GM19099 (cell line): ENCODE measurements around the gene ZNF503.

Source experiments
- POLR2A ChIP-seq: IDR thresholded peaks from 3 replicates; pipeline ENCODE4 v1.6.1; 2011; ENCODE audit warnings: low read depth; ENCODE audit not compliant: insufficient read length; ENCODE audit errors: extremely low read depth

ZNF503 gene

DNA sequence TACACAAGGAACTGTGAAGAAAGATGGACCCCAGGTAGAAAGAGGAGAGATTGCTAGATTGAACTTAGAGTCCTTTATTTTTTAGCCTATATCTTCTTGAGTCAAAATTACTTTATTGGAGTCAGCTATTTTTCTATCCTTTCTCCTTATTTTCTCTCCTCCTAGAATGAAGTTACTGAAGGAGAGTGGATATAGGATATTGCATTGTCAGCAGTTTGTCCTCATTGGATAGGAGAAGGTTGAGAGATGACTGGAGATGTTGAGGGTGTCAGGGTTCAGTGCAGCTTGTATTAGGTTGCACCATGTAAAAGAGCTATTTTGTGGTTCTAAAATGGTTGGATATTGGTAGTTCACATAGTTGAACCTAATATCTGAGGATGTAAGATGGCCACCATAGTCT lies 35.3 kb upstream of the ZNF503 start:
- TF ChIP-seq POLR2A = no peak

DNA sequence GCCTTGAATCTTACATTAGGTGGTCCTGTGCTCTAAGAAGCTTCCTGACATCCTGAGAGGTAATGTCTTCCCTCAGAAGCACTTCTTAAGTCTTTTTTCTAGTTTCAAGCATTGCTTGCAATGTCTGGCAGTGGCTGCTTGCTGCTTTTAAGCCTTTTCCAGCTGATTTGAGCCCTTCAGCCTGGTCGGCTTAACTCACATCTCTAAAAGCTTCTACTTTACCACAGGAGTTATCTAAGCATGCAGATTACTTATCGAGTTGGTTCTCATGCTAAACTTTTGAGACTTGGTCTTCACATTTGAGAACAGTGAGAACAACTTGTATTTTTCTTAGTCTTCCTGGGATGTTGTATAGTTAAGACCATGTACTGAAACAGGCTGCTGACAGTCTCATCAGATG lies 33.7 kb upstream of the ZNF503 start:
- no peak for TF ChIP-seq POLR2A

DNA sequence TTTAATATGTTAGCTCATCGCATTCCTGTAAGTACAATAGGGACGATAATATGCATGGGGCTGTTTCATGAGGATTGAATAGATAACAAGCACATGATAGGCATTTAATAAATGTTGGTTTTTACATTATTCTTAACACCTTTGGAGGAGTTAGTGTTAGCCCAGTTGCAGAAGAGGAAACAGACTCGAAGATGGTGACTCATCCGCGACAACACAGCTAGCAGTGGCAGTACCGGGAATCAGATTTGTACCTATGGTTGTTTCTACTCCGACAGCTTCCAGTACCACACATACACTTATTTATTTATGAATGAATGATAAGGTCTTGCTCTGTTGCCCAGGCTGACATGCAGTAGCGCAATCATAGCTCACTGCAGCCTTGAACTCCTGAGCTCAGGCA lies 32.7 kb upstream of the ZNF503 start:
- TF ChIP-seq POLR2A = no peak

DNA sequence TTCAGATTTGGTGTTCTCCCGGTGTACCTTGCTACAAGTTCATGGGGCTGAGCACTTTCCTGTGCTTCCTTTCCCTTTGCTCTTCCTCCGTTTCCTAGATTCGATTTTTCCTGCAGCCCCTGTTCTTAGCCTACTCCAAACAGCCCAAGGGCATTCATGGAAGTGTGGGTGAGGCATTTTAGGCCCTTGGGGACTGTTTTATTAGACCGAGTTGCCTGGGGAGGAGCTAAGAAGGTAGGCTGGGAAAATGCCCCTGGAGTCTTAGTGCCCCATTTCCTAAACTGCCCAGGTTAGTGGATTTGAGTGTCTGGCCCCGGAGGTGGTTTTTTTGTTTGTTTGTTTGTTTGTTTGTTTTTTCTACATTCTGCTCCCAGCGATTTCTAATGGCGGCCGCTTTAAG lies 31.7 kb upstream of the ZNF503 start:
- TF ChIP-seq POLR2A = no peak

DNA sequence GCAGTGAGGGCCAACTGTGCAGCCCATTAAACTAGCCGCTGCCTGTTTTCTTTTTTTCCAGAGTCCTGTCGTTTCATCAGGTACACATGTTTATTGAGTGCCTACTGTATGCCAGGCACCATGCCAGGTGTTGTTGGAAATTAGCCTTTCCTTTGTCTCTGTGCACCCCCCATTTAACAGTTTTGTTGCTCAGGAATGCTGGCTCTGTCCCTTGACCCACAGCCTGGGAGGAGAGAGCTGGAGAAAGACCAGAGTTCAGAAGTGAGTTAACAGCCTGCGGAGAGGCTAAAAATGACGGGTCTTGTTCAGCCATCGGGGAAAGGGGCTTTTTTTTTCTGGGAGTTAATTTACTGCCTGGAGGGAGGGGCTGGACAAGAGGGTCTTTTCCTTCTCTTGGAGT lies 31.2 kb upstream of the ZNF503 start:
- no peak for TF ChIP-seq POLR2A

DNA sequence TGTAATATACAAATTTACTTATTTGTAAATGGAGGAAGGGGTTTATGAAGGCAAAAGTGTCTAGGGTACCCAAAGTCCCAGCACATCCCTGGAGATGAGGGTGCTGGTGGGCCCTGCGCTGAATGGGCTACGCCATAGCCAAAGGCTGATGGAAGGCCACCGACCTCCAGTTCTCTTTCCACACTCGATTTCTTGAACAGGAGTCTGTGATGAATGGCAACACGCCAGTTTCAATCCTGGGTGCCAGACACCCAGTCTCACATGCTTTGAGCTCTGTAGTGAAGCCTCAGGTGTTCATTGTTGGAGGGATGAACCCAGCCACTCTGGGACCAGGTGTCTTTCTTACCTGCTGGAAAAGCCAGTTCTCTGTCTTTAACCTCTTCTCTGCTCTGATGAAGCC lies 30.6 kb upstream of the ZNF503 start:
- TF ChIP-seq POLR2A = no peak

DNA sequence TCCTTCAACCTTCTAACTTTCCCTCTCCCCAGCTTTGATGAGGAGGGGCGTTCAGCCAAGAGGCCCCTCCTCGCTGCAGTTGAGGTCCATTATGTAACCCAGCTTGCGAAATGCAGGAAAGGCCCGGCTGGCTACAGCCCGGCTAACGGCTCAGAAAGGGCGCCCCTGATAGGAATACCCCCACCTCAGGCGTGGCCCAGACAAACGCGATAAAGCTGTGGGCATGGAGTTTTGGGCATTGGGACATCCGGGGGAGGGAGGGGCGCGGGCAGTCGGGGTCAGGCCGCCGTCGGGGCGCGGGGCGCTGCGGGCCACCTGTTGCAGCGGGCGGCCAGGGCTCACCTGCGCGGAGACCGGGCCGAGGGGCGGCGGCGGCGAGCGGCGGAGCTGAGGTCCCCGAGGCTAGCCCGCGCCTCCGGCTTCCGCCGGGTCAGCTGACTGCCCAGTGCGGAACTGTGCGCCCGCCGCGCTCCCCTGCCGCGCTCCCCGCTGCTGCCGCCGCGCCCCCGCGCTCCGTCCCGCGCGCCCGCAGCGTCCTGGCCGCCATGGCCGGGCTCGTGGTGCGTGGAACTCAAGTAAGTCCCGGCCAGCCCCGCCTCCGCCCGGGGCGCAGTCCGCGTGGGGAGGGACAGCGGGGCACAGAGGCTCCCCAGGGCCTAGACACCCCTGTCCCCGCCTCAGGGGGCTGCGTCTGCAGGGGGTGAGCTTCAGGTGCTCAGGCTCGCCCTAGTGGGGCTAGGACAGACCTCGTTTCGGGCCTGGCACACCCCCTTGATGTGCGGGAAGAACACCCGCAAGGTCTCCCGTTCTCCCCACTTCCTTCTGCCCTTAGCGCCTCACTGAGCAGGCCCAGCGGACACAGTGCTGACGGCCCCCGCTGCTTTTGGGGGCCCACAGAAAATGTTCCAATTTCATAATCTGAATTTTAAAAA lies 29.9 kb upstream of the ZNF503 start, which contains the start of gene LRMDA:
Gene LRMDA, plus strand, starts transcription at position 445 of the 932 bp plus-strand sequence.
- peak; percentile 55 for TF ChIP-seq POLR2A

DNA sequence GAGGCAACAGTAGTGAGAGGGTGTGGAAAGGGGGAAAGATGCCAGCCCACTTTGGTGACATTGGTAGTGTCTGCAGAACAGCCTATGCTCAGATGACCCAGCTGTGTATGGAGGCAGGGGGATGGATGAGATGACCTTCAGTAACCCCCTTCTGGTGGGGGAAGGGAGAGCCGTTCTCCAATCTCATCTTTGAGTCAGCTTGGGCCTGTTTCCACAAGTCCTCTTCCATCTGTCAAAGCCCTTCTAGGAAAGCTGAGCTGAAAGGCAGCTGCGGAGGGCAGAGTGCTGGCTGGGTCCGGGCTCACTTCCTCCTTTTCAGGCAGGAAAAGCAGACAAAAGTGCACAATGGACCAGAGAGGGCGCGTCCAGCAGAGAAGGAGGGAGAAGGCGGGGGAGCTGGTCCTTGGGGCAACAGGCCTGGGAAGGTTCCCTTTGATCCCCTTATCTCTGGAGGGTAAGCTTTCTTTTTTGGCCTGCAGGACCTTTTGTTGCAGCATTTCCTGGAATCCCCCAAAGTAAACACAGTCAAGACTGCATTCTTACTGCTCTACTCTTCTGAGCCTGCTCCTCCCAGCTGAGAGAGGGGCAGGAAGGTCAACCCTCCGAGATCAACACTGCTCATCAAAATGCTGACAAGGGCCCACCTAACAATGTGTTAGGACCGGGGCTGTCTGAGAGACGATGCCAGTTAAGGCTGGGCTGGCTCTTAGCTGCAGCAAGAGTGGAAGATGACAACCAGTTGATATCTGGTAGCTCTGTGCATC lies 28.6 kb upstream of the ZNF503 start:
- no peak for TF ChIP-seq POLR2A

DNA sequence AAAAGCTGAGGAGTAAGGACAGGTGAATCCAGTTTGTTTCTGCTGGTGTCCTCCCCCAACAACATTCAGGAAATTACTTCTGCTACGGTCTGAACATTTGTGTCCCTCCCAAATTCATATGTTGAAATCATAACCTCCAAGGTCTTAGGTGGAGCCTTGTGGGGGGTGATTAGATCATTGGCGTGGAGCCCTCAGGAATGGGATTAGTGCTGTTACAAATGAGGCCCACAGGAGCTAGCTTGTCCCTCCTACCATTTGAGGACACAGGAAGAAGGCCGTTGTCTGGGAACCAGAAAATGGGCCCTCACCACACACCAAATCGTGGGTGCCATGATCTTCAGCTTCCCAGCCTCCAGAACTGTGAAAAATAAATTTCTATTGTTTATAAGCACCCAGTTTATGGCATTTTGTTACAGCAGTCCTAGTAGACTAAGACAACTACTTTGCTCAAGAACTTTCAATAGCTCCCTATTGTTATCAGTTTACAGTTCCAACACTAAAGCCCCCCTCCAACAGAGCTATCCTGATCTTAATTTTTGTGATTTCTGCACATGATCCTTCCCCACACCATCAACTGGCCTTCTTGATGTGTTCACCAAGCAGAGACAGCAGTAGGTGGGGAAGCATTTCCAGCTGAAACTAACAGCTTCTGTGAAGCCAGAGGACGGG lies 27.7 kb upstream of the ZNF503 start:
- no peak for TF ChIP-seq POLR2A

DNA sequence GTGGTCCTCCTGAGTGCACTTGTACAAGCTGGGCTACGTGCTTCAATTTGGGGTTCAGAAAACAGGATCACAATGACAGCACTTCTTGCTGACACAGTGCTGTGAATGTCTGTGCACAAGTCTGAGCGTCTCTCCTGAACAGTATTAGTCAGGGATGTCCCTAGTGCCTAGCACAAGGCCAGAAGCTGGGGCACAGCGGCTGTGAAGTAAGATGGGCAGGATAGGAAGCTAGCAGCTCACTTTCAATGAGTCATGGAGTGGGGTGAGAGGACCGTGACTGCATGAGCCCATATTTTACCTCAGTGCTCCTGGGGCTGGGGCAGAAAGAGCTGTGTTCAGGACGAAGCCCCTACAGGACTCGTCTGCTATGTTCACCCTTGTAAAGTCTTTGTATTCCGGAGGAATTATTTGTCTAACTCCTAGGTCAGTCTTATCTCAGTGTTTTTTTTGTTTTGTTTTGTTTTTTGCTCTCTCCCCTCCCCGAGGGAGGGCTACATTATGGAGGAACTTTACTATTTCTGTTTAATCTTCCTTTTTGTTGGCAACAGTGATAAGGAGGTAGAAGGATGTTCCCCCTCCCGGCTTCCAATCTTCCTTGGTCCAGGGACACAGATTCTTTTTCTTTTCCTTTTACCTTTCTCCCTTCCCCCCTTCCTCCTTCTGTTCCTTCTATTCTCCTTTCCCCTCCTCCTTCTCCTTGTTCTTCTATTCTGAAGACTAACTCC lies 27.0 kb upstream of the ZNF503 start:
- TF ChIP-seq POLR2A = no peak

DNA sequence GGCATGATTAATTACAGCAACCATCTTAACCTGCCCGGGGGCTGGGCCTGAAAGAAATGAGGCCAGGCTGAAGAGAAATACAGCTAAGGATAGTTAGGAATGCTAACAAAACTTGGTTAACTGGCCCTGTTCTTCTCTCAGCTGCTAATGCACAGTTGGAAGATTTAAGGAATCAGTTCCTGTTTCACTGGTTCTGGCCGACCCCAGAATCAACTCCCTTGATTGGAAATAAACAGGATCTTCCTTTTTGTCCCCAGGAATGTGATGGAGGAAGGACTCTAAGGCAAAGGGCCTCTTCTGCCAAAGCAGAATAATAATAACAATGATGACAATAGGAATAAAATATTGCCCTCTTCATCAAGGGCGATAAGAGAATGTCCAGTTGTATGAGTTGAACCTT lies 26.4 kb upstream of the ZNF503 start:
- no peak for TF ChIP-seq POLR2A

DNA sequence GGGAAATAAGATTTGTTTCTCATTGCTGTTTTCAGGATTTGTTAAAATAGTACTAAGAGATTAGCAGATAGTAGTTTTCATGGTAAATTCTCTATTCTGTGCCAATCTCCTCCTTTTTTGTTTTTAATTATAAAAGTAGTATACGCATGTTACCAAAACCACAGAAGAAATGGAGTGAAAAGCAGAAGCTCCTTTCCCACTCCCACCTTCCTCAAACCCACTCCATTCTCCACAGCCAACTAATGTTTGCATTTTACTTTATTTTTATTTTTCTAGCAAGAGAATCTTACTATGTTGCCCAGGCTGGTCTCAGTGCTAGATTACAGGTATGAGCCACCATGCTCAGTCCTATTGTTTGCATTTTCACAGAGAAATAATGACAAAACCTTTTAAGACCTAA lies 25.3 kb upstream of the ZNF503 start:
- TF ChIP-seq POLR2A = no peak

DNA sequence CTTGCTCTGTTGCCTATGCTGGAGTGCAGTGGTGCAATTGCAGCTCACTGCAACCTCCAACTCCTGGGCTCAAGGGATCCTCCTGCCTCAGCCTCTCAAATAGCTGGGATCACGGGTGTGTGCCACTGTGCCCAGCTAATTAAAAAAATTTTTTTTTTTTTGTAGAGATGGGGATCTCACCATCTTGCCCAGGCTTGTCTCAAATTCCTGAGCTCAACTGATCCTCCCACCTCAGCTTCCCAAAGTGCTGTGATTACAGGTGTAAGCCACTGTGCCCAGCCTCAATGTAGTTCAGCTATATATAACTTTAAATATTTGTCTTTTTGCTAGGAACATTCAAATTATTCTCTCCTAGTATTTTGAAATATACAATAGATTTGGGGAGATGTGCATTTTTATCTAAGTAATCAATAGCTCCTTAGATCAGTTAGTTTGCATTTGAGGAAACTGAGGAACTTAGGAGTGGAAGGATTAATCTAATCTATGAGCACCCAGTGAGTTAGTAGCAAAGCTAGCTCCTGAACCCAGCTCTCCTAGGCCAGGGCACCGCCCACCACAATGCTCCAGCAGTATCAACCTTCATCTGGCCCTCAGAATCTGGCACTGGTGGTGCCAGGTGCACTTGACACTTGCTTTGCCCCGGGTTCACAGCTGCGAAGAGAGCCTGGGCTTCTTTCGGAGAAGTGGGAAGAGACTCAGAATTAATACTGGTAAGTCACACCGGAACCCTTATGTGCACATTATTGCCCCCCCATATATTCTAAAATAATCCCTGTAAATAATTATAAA lies 23.9 kb upstream of the ZNF503 start:
- no peak for TF ChIP-seq POLR2A

DNA sequence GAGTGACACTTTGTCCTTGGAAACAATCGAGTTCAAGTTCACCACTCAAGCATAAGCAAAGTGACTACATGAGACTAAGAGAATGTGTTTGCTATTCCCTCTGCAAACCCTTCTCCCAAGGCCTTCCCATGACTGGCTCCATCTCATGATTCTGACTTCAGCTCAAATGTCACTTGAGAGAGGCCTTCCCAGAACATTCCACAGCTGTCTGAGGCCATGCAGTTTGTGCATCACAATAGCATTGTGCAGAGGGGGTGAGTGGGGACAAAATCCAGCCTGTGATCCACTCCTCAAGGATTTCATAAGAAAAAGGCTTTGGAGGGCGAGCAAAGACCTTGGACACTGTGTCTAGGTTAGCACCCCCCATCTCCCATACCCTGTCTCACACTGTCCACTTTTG lies 23.0 kb upstream of the ZNF503 start:
- no peak for TF ChIP-seq POLR2A

DNA sequence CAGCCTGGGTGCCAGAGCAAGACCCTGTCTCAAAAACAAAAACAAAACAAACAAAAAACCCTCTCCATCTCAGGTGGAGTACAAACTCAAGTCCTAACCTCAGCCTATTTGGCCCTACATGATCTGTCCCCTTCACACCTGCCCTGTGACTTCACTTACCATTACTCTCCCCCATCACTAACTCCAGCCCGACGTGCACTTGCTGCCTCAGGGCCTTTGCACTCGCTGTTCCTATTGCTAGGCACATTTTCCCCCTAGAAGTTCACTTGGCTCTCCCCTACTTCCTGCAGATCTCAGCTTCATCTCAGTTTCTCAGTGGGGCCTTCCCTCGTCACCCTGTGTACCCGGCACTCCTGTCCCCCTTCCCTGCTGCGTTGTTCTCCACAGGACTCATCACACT lies 21.3 kb upstream of the ZNF503 start:
- TF ChIP-seq POLR2A = no peak

DNA sequence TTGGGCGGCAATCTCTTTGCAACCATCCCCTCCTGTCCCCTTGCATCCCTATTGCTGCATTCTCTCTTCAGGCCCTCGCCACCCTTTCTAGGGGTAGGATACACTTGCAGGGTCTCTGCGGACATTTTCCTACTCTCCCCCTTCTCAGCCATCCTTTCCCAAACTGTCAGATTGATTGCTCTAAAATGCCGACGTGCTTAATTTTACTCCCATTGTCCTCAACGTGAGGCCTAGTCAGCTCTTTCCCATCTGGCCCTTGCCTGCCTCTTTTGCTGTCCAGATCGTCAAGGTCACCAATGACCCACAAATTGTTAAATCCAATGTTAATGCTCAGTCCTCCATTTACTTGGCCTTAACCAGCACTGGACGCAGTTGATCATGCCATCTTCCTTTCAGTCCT lies 17.1 kb upstream of the ZNF503 start:
- TF ChIP-seq POLR2A = no peak
